Ovary (tissue), 9 donors: ENCODE data around the gene CCL4. TPM values are rescaled to one million over a fixed set of nuclear protein-coding genes. Genes with fewer than 3 reads are reported as not detected.

Experiments used
- DNase-seq, 5 donors: peaks; one replicate each; pipeline ENCODE4 v3.0.0-alpha.2; 2019 to 2020
- H3K27ac ChIP-seq, 2 donors: fragments of 200-600 bp; one replicate each; pipeline versions ENCODE4 v1.5.1 to v1.8.0; 2019 to 2022
- H3K27me3 ChIP-seq: fragments of 200-600 bp; one replicate; pipeline ENCODE4 v1.8.0; 2022
- H3K36me3 ChIP-seq: fragments of 200-600 bp; sonication (generic); one replicate; pipeline ENCODE4 v1.5.1; 2019
- H3K4me1 ChIP-seq: one replicate; pipeline ENCODE4 v1.8.1; 2013; ENCODE audit warnings: mild to moderate bottlenecking, moderate library complexity; ENCODE audit not compliant: insufficient read depth
- H3K4me3 ChIP-seq: fragments of 200-600 bp; sonication (generic); one replicate; pipeline ENCODE4 v1.5.1; 2017
- H3K9me3 ChIP-seq, 2 donors: fragments of 200-600 bp in 1 of 2; sonication (generic) in 1 of 2; one replicate each; pipeline versions ENCODE4 v1.5.1 to v1.8.1; 2013 to 2019; ENCODE audit warnings: mild to moderate bottlenecking in 1 of 2, moderate library complexity in 1 of 2
- CTCF ChIP-seq, 3 donors: fragments of 450-650 bp in 2 of 3; fragments of 200-600 bp in 1 of 3; IDR thresholded peaks; one replicate each; pipeline versions ENCODE4 v1.5.1 to v1.8.0; 2016 to 2022; ENCODE audit warnings: antibody characterized with exemption in 3 of 3, mild to moderate bottlenecking in 1 of 3
- EP300 ChIP-seq: sonication (generic); formaldehyde crosslinking; IDR thresholded peaks from one replicate; pipeline ENCODE4 v1.6.1; 2017; ENCODE audit warnings: antibody characterized with exemption
- POLR2A ChIP-seq: fragments of 450-650 bp; IDR thresholded peaks from one replicate; pipeline ENCODE4 v1.6.1; 2017; ENCODE audit warnings: antibody characterized with exemption, mild to moderate bottlenecking, moderate library complexity
- WGBS, 3 donors: extraction: QIAGEN DNeasy Blood & Tissue Kit in 1 of 3; methylation state at CpG; one replicate each; pipeline versions ENCODE4 v1.1.5 to v1.1.7; 2013 to 2017; 5-methylcytosine and 5-hydroxymethylcytosine counted together
- intact Hi-C, 4 donors: fragments of 100-400 bp; cut with DNase I; formaldehyde crosslinking; loops; one replicate each; pipeline versions ENCODE4 v1.11.0 to v1.15.1; 2022 to 2023
- polyA plus RNA-seq, 2 donors: library from polyadenylated mRNA; stranded (reverse); fragments of 200-250 nt in 1 of 2; fragments of 350-450 nt in 1 of 2; fragmentation: Illumina TruSeq in 1 of 2; extraction: RNeasy Lipid Tissue Mini Kit (QIAGEN cat#74804) in 1 of 2; gene quantifications; one replicate each; pipeline ENCODE4 v1.2.3, GENCODE V29; 2013 to 2014
- small RNA-seq: library from RNA; depleted of rRNA; stranded (forward); fragments of <200 nt; gene quantifications from one replicate; pipeline ENCODE3, GENCODE V24; 2016
- total RNA-seq, 7 donors: library from RNA; depleted of rRNA in 2 of 7; stranded (reverse); fragments of >200 nt in 2 of 7; fragmentation: NEBNext Ultra II Directional in 3 of 7; extraction: Animal tissue kit (Norgen Biotek cat#: 25700) in 3 of 7; gene quantifications; one replicate each; pipeline versions ENCODE4 v1.1.0 to v1.2.4, GENCODE V29; 2016 to 2023
- donor health status: DM: no; HTN: no; CAD: no; lungs with moderate emphysema.
- donor health status: DM: no; HTN: no; CAD: no.
- donor health status: Bipolar disorder and iron deficiency.
- donor health status: DM: yes; HTN: yes; CAD: no.
- donor health status: DM: no; HTN: no; CAD: no.
- donor health status: DM: yes; HTN: yes; CAD: no.

The CCL4 gene
- total and polyA plus RNA-seq, 9 donors, result 1.1 to 17.2 (median 2.3) TPM

- WGBS, 3 donors, result 21 to 32% (median 31%) methylated on average over 11 of the region's 11 CpGs
- H3K4me3 ChIP-seq, result no peak overlapping the region
Observed at GRCh38 chr17:36149296-36149820, 45.7 kb downstream of the CCL4 start.

GRCh38 chr17:36151891-36152638 is 48.4 kb downstream of the CCL4 start:
- intact Hi-C loops, result no loop called here
- no peaks in the 10 kb centered on the region for H3K9me3 ChIP-seq
- no peaks in the 10 kb centered on the region for H3K36me3 ChIP-seq
- H3K27me3 ChIP-seq, result no peaks in the 10 kb centered on the region
- no peak for DNase-seq
- no peak overlapping the region for H3K4me3 ChIP-seq
- TF ChIP-seq POLR2A (no peak), CTCF (IDR thresholded peaks at IDR 0.05) (no peak), EP300 (no peak)
- H3K27ac ChIP-seq, result no peak overlapping the region
- WGBS, 3 donors, result 55 to 67% (median 57%) methylated on average over 4 of the region's 4 CpGs
- H3K4me1 ChIP-seq, result no peaks in the 10 kb centered on the region

More at GRCh38 chr17:36149296-36149820, 45.7 kb downstream of the CCL4 start:
- intact Hi-C loops, result loop anchor here in 1 of 4 donors (10.0 kb wide), 1 partner anchor 85 kb away; the partner anchor contains the start of gene CCL18
- H3K36me3 ChIP-seq, result no peaks in the 10 kb centered on the region
- TF ChIP-seq CTCF (IDR thresholded peaks at IDR 0.05) (no peak), POLR2A (no peak), EP300 (no peak)
- DNase-seq, result peak; percentile 28 to 57 (median 31)
- H3K27ac ChIP-seq, result no peak overlapping the region
- H3K27me3 ChIP-seq, result no peaks in the 10 kb centered on the region
- no peaks in the 10 kb centered on the region for H3K4me1 ChIP-seq
- no peaks in the 10 kb centered on the region for H3K9me3 ChIP-seq

GRCh38 chr17:36152639-36153120 is 49.1 kb downstream of the CCL4 start:
- TF ChIP-seq POLR2A (no peak), CTCF (IDR thresholded peaks at IDR 0.05) (no peak), EP300 (no peak)
- no peaks in the 10 kb centered on the region for H3K4me1 ChIP-seq
- H3K36me3 ChIP-seq, result no peaks in the 10 kb centered on the region
- no peak overlapping the region for H3K4me3 ChIP-seq
- no peaks in the 10 kb centered on the region for H3K9me3 ChIP-seq
- 77 to 88% (median 82%) methylated on average over 8 of the region's 8 CpGs for WGBS, 3 donors
- H3K27ac ChIP-seq, result no peak overlapping the region
- no peak for DNase-seq
- H3K27me3 ChIP-seq, result no peaks in the 10 kb centered on the region
- intact Hi-C loops, result no loop called here

- H3K36me3 ChIP-seq, result no peaks in the 10 kb centered on the region
- intact Hi-C loops, result no loop called here
- H3K27ac ChIP-seq, result no peak overlapping the region
- no peak for DNase-seq
- no peak for TF ChIP-seq EP300
- no peak for TF ChIP-seq CTCF (IDR thresholded peaks at IDR 0.05)
- TF ChIP-seq POLR2A, result no peak
- 73 to 83% (median 79%) methylated on average over 10 of the region's 10 CpGs for WGBS, 3 donors
- H3K4me3 ChIP-seq, result no peak overlapping the region
- H3K9me3 ChIP-seq, result no peaks in the 10 kb centered on the region
- H3K27me3 ChIP-seq, result no peaks in the 10 kb centered on the region
- H3K4me1 ChIP-seq, result no peaks in the 10 kb centered on the region
Observed at GRCh38 chr17:36153895-36154610, 50.4 kb downstream of the CCL4 start.

Small RNA genes within 50 kb of the gene (small RNA-seq; reads per million reads assigned to genes)
- not detected for gene RN7SL301P

Other genes starting within 250 kb of the CCL4 start
- not detected for gene HEATR9, start 234.9 kb upstream of the CCL4 start, total RNA-seq
- under 1 TPM in 1 of 2 donors, not detected in 1; 0.18 TPM for gene HEATR9, start 234.9 kb upstream of the CCL4 start, polyA plus RNA-seq
- gene CCL5, start 223.5 kb upstream of the CCL4 start, total RNA-seq, result 1 to 10 TPM in 6 of 7 donors, under 1 TPM in 1; 0.28 to 3.9 (median 2.1) TPM
- gene CCL5, start 223.5 kb upstream of the CCL4 start, polyA plus RNA-seq, result 10 to 100 TPM in 1 of 2 donors, 1 to 10 TPM in 1; 2.1 to 44.5 TPM
- gene RDM1, start 173.1 kb upstream of the CCL4 start, total RNA-seq, result not detected
- under 1 TPM in 1 of 2 donors, not detected in 1; 0.33 TPM for gene RDM1, start 173.1 kb upstream of the CCL4 start, polyA plus RNA-seq
- gene LYZL6, start 160.1 kb upstream of the CCL4 start, total RNA-seq, result not detected
- gene LYZL6, start 160.1 kb upstream of the CCL4 start, polyA plus RNA-seq, result not detected
- under 1 TPM in 2 of 7 donors, not detected in 5; 0.11 to 0.26 TPM for gene CCL16, start 122.3 kb upstream of the CCL4 start, total RNA-seq
- gene CCL16, start 122.3 kb upstream of the CCL4 start, polyA plus RNA-seq, result under 1 TPM; 0.17 to 0.90 TPM
- 10 to 100 TPM in 4 of 7 donors, 1 to 10 TPM in 3; 3.3 to 64.8 (median 11.7) TPM for gene CCL14, start 117.1 kb upstream of the CCL4 start, total RNA-seq
- 100 to 1,000 TPM in 1 of 2 donors, 10 to 100 TPM in 1; 37.4 to 411 TPM for gene CCL14, start 117.1 kb upstream of the CCL4 start, polyA plus RNA-seq
- gene CCL15, start 102.3 kb upstream of the CCL4 start, total RNA-seq, result under 1 TPM in 1 of 7 donors, not detected in 6; 0.48 TPM
- gene CCL15, start 102.3 kb upstream of the CCL4 start, polyA plus RNA-seq, result not detected
- gene CCL23, start 85.9 kb upstream of the CCL4 start, total RNA-seq, result 1 to 10 TPM in 3 of 7 donors, under 1 TPM in 2, not detected in 2; 0.81 to 9.2 (median 2.3) TPM
- 1 to 10 TPM; 3.7 to 3.9 TPM for gene CCL23, start 85.9 kb upstream of the CCL4 start, polyA plus RNA-seq
- gene CCL18, start 39.6 kb upstream of the CCL4 start, total RNA-seq, result 10 to 100 TPM in 1 of 7 donors, under 1 TPM in 3, not detected in 3; 0.20 to 28.4 (median 0.38) TPM
- gene CCL18, start 39.6 kb upstream of the CCL4 start, polyA plus RNA-seq, result 10 to 100 TPM in 1 of 2 donors, 1 to 10 TPM in 1; 1.3 to 24.0 TPM
- 1 to 10 TPM in 5 of 7 donors, under 1 TPM in 2; 0.57 to 9.3 (median 3.1) TPM for gene CCL3, start 13.7 kb upstream of the CCL4 start, total RNA-seq
- gene CCL3, start 13.7 kb upstream of the CCL4 start, polyA plus RNA-seq, result 1 to 10 TPM; 3.7 to 5.3 TPM
- gene TBC1D3B, start 72.8 kb downstream of the CCL4 start, total RNA-seq, result 10 to 100 TPM in 1 of 7 donors, 1 to 10 TPM in 6; 1.1 to 11.5 (median 4.5) TPM
- gene TBC1D3B, start 72.8 kb downstream of the CCL4 start, polyA plus RNA-seq, result 1 to 10 TPM in 1 of 2 donors, not detected in 1; 2.5 TPM
- 1 to 10 TPM in 2 of 7 donors, under 1 TPM in 2, not detected in 3; 0.22 to 2.6 (median 0.89) TPM for gene CCL3L1, start 92.9 kb downstream of the CCL4 start, total RNA-seq
- 1 to 10 TPM in 1 of 2 donors, under 1 TPM in 1; 0.70 to 2.1 TPM for gene CCL3L1, start 92.9 kb downstream of the CCL4 start, polyA plus RNA-seq
- gene CCL4L2, start 107.2 kb downstream of the CCL4 start, total RNA-seq, result 10 to 100 TPM in 1 of 7 donors, 1 to 10 TPM in 2, under 1 TPM in 3, not detected in 1; 0.42 to 13.1 (median 1.1) TPM
- gene CCL4L2, start 107.2 kb downstream of the CCL4 start, polyA plus RNA-seq, result 10 to 100 TPM in 1 of 2 donors, 1 to 10 TPM in 1; 1.7 to 11.1 TPM
- under 1 TPM in 5 of 7 donors, not detected in 2; 0.13 to 0.89 (median 0.17) TPM for gene TBC1D3I, start 160.7 kb downstream of the CCL4 start, total RNA-seq
- under 1 TPM in 1 of 2 donors, not detected in 1; 0.30 TPM for gene TBC1D3I, start 160.7 kb downstream of the CCL4 start, polyA plus RNA-seq
- gene TBC1D3G, start 220.1 kb downstream of the CCL4 start, total RNA-seq, result not detected
- under 1 TPM in 1 of 2 donors, not detected in 1; 0.10 TPM for gene TBC1D3G, start 220.1 kb downstream of the CCL4 start, polyA plus RNA-seq